GM23338 (cell line): ENCODE data around the gene NAA10. TPM values are rescaled to one million over a fixed set of nuclear protein-coding genes. Genes with fewer than 3 reads are reported as not detected.

Source experiments
- ATAC-seq: fragments of 200-7000 bp; cut with Tn5 transposase; 3 replicates; pipeline ENCODE4 v1.9.1; 2020
- DNase-seq: peaks from one replicate; pipeline ENCODE4 v3.0.0-alpha.2; 2015; ENCODE audit warnings: low spot score
- H2AFZ ChIP-seq: fragments of 200-600 bp; sonication (generic); 2 replicates; pipeline ENCODE4 v1.8.0; 2016; ENCODE audit warnings: antibody characterized with exemption, mild to moderate bottlenecking, moderate library complexity
- H3F3A ChIP-seq: fragments of 200-600 bp; sonication (generic); replicated peaks from 2 replicates; pipeline ENCODE4 v1.8.0; 2017; ENCODE audit warnings: antibody characterized with exemption, mixed run types, low read depth
- H3K27ac ChIP-seq: fragments of 200-600 bp; sonication (generic); 2 replicates; pipeline ENCODE4 v1.6.1; 2016; ENCODE audit warnings: low read depth
- H3K27me3 ChIP-seq: fragments of 200-600 bp; sonication (generic); 2 replicates; pipeline ENCODE4 v1.8.0; 2016; ENCODE audit warnings: mild to moderate bottlenecking, mixed run types, moderate library complexity; ENCODE audit not compliant: insufficient read depth
- H3K36me3 ChIP-seq: fragments of 200-600 bp; sonication (generic); 2 replicates; pipeline ENCODE4 v1.8.0; 2016; ENCODE audit warnings: mild to moderate bottlenecking; ENCODE audit not compliant: insufficient read depth
- H3K4me1 ChIP-seq: fragments of 200-600 bp; sonication (generic); 2 replicates; pipeline ENCODE4 v1.8.0; 2016; ENCODE audit warnings: mild to moderate bottlenecking, moderate library complexity; ENCODE audit not compliant: insufficient read depth
- H3K4me2 ChIP-seq: fragments of 200-600 bp; sonication (generic); 2 replicates; pipeline ENCODE4 v1.7.1; 2017; ENCODE audit warnings: mixed run types
- H3K4me3 ChIP-seq: fragments of 200-600 bp; sonication (generic); 2 replicates; pipeline ENCODE4 v1.6.1; 2016; ENCODE audit warnings: mixed run types
- H3K79me2 ChIP-seq: fragments of 200-600 bp; sonication (generic); replicated peaks from 2 replicates; pipeline ENCODE4 v1.8.0; 2017; ENCODE audit warnings: mild to moderate bottlenecking; ENCODE audit not compliant: insufficient read depth
- H3K9me2 ChIP-seq: fragments of 200-600 bp; sonication (generic); 2 replicates; pipeline ENCODE4 v1.8.0; 2017; ENCODE audit not compliant: insufficient read depth
- H4K20me1 ChIP-seq: fragments of 200-600 bp; sonication (generic); replicated peaks from 2 replicates; pipeline ENCODE4 v1.8.0; 2017; ENCODE audit warnings: mild to moderate bottlenecking; ENCODE audit not compliant: insufficient read depth
- H3K27ac Mint-ChIP-seq: 2 replicates; pipeline ENCODE4 v1.8.0; 2020; ENCODE audit warnings: inconsistent platforms, mild to moderate bottlenecking, moderate library complexity, mixed read lengths
- H3K27me3 Mint-ChIP-seq: 3 replicates; pipeline ENCODE4 v1.8.0; 2022; ENCODE audit warnings: low read depth, mild to moderate bottlenecking, moderate library complexity, mixed read lengths, inconsistent platforms; ENCODE audit not compliant: insufficient read depth, poor library complexity
- H3K36me3 Mint-ChIP-seq: 3 replicates; pipeline ENCODE4 v1.8.0; 2021; ENCODE audit warnings: low read depth, mild to moderate bottlenecking, inconsistent platforms, moderate library complexity, mixed read lengths
- H3K4me1 Mint-ChIP-seq: 3 replicates; pipeline ENCODE4 v1.8.0; 2020; ENCODE audit warnings: mild to moderate bottlenecking, inconsistent platforms, mixed read lengths
- H3K4me3 Mint-ChIP-seq: 3 replicates; pipeline ENCODE4 v1.8.0; 2021; ENCODE audit warnings: moderate library complexity, mild to moderate bottlenecking, inconsistent platforms, mixed read lengths
- H3K9me3 Mint-ChIP-seq: 3 replicates; pipeline ENCODE4 v1.8.0; 2020; ENCODE audit warnings: moderate library complexity, mild to moderate bottlenecking, inconsistent platforms, mixed read lengths
- CREB1 ChIP-seq: fragments of 250-450 bp; sonication (Bioruptor Pico); IDR thresholded peaks from 2 replicates; pipeline ENCODE4 v1.5.0; 2020; ENCODE audit warnings: low read depth, mild to moderate bottlenecking, moderate library complexity
- EZH2phosphoT487 ChIP-seq: fragments of 200-600 bp; sonication (generic); IDR thresholded peaks from one replicate; pipeline ENCODE4 v1.8.1; 2018; ENCODE audit warnings: antibody characterized with exemption; ENCODE audit not compliant: unreplicated experiment
- ZNF331 ChIP-seq: fragments of 250-450 bp; sonication (Bioruptor Pico); IDR thresholded peaks from 2 replicates; pipeline ENCODE4 v1.5.0; 2020; ENCODE audit warnings: low read depth, mild to moderate bottlenecking, moderate library complexity
- polyA plus RNA-seq: library from polyadenylated mRNA; unstranded; fragments of >200 nt; fragmentation: Nextera tagmentation; extraction: Ambion mirVana; gene quantifications from 2 replicates; pipeline ENCODE4 v1.2.1, GENCODE V29; 2016
- total RNA-seq: library from RNA; depleted of rRNA; stranded (reverse); fragments of >200 nt; shearing (Covaris generic); gene quantifications from 2 replicates; pipeline ENCODE4 v1.2.3, GENCODE V29; 2014
- TF ChIP-seq, protein P1 (sequence below), 2 experiments: fragments of 200-600 bp in 1 of 2; sonication (generic) in 1 of 2; conservative IDR thresholded peaks; 2 replicates each; pipeline versions ENCODE4 v1.5.1 to v1.6.1; 2016 to 2017; ENCODE audit warnings: antibody characterized with exemption in 2 of 2, low read depth in 2 of 2, mild to moderate bottlenecking in 2 of 2, moderate library complexity in 1 of 2
- TF ChIP-seq, protein P2 (sequence below): fragments of 250-450 bp; sonication (Bioruptor Pico); IDR thresholded peaks from 2 replicates; pipeline ENCODE4 v1.5.0; 2020; ENCODE audit warnings: mild to moderate bottlenecking, moderate library complexity

Gene NAA10
- total and polyA plus RNA-seq, 2 experiments from 2014 or later: 136 to 145 TPM

DNA sequence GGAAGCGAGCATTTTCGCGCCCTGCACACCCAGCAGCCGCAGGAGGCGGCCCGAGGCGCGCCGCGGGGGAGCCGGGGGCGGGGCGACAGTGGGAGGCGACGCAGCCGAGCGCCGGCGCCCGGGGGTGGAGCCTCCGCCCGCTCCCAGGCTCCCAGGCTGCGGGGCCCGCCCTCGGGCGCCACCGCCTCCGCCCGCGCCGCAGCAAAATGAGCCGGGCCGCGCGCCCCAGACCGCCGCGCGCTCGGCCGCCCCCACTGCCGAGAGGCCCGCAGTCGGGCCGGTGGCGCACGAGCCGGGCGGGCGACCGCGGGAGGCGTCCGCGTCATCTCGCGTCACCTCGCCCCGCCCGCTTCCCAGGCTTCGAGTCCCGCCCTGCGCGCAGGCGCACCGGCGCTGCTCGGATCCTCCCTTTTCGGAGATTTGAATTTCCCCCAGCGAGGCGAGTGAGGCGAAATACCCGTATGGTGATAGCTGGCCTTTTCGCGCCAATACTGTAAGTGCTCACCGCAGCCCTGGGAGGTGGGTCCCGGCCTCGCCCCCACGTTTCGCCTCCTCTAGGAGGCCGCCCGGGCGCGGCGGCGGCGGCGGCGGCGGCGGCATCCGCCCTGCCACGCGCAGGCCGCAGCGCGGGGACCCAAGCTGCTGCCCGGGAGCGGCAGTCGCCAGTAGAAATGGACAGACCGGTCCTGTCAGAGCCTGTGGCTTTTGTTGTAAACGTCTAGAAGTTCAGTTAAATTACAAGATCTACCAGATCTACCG lies 37.7 kb upstream of the NAA10 start, which contains the start of gene TMEM187:
TSS of gene TMEM187 (plus strand) at position 387 of the 759 bp plus-strand sequence. CDS start 9,309 bp downstream, outside the sequence.
- Histone ChIP-seq H3K9me2 (no peaks in the 10 kb centered on the region), H3K36me3 (no peaks in the 10 kb centered on the region), H3K27me3 (no peaks in the 10 kb centered on the region), H4K20me1 (peaks cover 11% of the 10 kb centered on the region; the same call in 1 of the 2 replicates), H3F3A (0 out of 2 replicates have a peak, but pooled peaks cover 4% of the 10 kb centered on the region), H3K4me2 (peak within 1 kb of the TSS; percentile 88), H3K4me1 (peaks cover 12% of the 10 kb centered on the region), H3K27ac (peak within 1 kb of the TSS; percentile 99), H3K79me2 (peaks cover 30% of the 10 kb centered on the region), H2AFZ (no peak within 1 kb of the TSS), H3K4me3 (peak within 1 kb of the TSS; percentile 85)
- TF ChIP-seq, protein P1, sequence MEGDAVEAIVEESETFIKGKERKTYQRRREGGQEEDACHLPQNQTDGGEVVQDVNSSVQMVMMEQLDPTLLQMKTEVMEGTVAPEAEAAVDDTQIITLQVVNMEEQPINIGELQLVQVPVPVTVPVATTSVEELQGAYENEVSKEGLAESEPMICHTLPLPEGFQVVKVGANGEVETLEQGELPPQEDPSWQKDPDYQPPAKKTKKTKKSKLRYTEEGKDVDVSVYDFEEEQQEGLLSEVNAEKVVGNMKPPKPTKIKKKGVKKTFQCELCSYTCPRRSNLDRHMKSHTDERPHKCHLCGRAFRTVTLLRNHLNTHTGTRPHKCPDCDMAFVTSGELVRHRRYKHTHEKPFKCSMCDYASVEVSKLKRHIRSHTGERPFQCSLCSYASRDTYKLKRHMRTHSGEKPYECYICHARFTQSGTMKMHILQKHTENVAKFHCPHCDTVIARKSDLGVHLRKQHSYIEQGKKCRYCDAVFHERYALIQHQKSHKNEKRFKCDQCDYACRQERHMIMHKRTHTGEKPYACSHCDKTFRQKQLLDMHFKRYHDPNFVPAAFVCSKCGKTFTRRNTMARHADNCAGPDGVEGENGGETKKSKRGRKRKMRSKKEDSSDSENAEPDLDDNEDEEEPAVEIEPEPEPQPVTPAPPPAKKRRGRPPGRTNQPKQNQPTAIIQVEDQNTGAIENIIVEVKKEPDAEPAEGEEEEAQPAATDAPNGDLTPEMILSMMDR (conservative IDR thresholded peaks at IDR 0.05; ENCODE audit: low read depth in 2 of 2): no peak
- TF ChIP-seq, protein P2, sequence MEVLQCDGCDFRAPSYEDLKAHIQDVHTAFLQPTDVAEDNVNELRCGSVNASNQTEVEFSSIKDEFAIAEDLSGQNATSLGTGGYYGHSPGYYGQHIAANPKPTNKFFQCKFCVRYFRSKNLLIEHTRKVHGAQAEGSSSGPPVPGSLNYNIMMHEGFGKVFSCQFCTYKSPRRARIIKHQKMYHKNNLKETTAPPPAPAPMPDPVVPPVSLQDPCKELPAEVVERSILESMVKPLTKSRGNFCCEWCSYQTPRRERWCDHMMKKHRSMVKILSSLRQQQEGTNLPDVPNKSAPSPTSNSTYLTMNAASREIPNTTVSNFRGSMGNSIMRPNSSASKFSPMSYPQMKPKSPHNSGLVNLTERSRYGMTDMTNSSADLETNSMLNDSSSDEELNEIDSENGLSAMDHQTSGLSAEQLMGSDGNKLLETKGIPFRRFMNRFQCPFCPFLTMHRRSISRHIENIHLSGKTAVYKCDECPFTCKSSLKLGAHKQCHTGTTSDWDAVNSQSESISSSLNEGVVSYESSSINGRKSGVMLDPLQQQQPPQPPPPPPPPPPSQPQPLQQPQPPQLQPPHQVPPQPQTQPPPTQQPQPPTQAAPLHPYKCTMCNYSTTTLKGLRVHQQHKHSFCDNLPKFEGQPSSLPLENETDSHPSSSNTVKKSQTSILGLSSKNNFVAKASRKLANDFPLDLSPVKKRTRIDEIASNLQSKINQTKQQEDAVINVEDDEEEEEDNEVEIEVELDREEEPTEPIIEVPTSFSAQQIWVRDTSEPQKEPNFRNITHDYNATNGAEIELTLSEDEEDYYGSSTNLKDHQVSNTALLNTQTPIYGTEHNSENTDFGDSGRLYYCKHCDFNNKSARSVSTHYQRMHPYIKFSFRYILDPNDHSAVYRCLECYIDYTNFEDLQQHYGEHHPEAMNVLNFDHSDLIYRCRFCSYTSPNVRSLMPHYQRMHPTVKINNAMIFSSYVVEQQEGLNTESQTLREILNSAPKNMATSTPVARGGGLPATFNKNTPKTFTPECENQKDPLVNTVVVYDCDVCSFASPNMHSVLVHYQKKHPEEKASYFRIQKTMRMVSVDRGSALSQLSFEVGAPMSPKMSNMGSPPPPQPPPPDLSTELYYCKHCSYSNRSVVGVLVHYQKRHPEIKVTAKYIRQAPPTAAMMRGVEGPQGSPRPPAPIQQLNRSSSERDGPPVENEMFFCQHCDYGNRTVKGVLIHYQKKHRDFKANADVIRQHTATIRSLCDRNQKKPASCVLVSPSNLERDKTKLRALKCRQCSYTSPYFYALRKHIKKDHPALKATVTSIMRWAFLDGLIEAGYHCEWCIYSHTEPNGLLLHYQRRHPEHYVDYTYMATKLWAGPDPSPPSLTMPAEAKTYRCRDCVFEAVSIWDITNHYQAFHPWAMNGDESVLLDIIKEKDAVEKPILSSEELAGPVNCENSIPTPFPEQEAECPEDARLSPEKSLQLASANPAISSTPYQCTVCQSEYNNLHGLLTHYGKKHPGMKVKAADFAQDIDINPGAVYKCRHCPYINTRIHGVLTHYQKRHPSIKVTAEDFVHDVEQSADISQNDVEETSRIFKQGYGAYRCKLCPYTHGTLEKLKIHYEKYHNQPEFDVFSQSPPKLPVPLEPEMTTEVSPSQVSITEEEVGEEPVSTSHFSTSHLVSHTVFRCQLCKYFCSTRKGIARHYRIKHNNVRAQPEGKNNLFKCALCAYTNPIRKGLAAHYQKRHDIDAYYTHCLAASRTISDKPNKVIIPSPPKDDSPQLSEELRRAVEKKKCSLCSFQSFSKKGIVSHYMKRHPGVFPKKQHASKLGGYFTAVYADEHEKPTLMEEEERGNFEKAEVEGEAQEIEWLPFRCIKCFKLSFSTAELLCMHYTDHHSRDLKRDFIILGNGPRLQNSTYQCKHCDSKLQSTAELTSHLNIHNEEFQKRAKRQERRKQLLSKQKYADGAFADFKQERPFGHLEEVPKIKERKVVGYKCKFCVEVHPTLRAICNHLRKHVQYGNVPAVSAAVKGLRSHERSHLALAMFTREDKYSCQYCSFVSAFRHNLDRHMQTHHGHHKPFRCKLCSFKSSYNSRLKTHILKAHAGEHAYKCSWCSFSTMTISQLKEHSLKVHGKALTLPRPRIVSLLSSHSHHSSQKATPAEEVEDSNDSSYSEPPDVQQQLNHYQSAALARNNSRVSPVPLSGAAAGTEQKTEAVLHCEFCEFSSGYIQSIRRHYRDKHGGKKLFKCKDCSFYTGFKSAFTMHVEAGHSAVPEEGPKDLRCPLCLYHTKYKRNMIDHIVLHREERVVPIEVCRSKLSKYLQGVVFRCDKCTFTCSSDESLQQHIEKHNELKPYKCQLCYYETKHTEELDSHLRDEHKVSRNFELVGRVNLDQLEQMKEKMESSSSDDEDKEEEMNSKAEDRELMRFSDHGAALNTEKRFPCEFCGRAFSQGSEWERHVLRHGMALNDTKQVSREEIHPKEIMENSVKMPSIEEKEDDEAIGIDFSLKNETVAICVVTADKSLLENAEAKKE (CRISPR knock-in tag): no peak
- peak; percentile 87 for TF ChIP-seq CREB1 (CRISPR knock-in tag)
- no peak for TF ChIP-seq ZNF331 (CRISPR knock-in tag)
- no peak for TF ChIP-seq EZH2phosphoT487
- Mint-ChIP-seq H3K36me3 (peaks cover 12% of the 10 kb centered on the region), H3K27ac (peak within 1 kb of the TSS; percentile 100), H3K27me3 (peaks cover 3% of the 10 kb centered on the region), H3K9me3 (no peaks in the 10 kb centered on the region; the same call in 2 of the 3 replicates), H3K4me1 (peaks cover 24% of the 10 kb centered on the region), H3K4me3 (peak within 1 kb of the TSS; percentile 100)
- ATAC-seq (peak; percentile 25), DNase-seq (peak; percentile 89)
